GM18868 (cell line): ENCODE measurements around the gene GRIK1.

Experiments used
- ATAC-seq: cut with Tn5 transposase; IDR thresholded peaks from one replicate; pipeline ENCODE4 v1.9.1; 2021; ENCODE audit warnings: mild to moderate bottlenecking, moderate library complexity; ENCODE audit not compliant: unreplicated experiment

Gene GRIK1

GRCh38 chr21:29914326-29914725 is 25.5 kb downstream of the GRIK1 start:
- ATAC-seq, result no peak

- ATAC-seq, result no peak
Measured at GRCh38 chr21:29909571-29909970, 30.2 kb downstream of the GRIK1 start.

- ATAC-seq, result no peak
Measured at GRCh38 chr21:29904359-29905282, 35.2 kb downstream of the GRIK1 start.

GRCh38 chr21:29896884-29897283 is 42.9 kb downstream of the GRIK1 start:
- ATAC-seq, result no peak

GRCh38 chr21:29893687-29894086 is 46.1 kb downstream of the GRIK1 start:
- ATAC-seq, result no peak

- ATAC-seq, result no peak
Measured at GRCh38 chr21:29892379-29892778, 47.4 kb downstream of the GRIK1 start.

GRCh38 chr21:29888437-29888836 is 51.4 kb downstream of the GRIK1 start:
- ATAC-seq, result no peak

- no peak for ATAC-seq
Measured at GRCh38 chr21:29887313-29888009, 52.3 kb downstream of the GRIK1 start.

- no peak for ATAC-seq
Measured at GRCh38 chr21:29885491-29885890, 54.3 kb downstream of the GRIK1 start.

GRCh38 chr21:29875873-29876272 is 63.9 kb downstream of the GRIK1 start:
- ATAC-seq, result no peak

- ATAC-seq, result no peak
Measured at GRCh38 chr21:29875036-29875716, 64.6 kb downstream of the GRIK1 start.

- ATAC-seq, result no peak
Measured at GRCh38 chr21:29873908-29874307, 65.9 kb downstream of the GRIK1 start.

- ATAC-seq, result no peak
Measured at GRCh38 chr21:29870814-29871213, 69.0 kb downstream of the GRIK1 start.

- ATAC-seq, result no peak
Measured at GRCh38 chr21:29867796-29868195, 72.0 kb downstream of the GRIK1 start.

GRCh38 chr21:29860346-29860745 is 79.5 kb downstream of the GRIK1 start:
- no peak for ATAC-seq

GRCh38 chr21:29857150-29857549 is 82.6 kb downstream of the GRIK1 start:
- ATAC-seq, result no peak

GRCh38 chr21:29854795-29855194 is 85.0 kb downstream of the GRIK1 start:
- no peak for ATAC-seq

GRCh38 chr21:29851611-29852010 is 88.2 kb downstream of the GRIK1 start:
- ATAC-seq, result no peak

- peak; percentile 100 for ATAC-seq
Measured at GRCh38 chr21:29849735-29850176, 90.0 kb downstream of the GRIK1 start.

GRCh38 chr21:29843804-29844203 is 96.0 kb downstream of the GRIK1 start:
- ATAC-seq, result no peak

- no peak for ATAC-seq
Measured at GRCh38 chr21:29834617-29835016, 105.2 kb downstream of the GRIK1 start.
